ENCODE measurements around the gene ADCY3.
"Not testable (repeated sequence)": the region's sequence is repeated elsewhere in the genome, so short reads cannot be mapped to it uniquely, and the experiment has no call there.

ADCY3 gene

GRCh38 chr2:24800487-24800886 is 119.5 kb downstream of the ADCY3 start:
- DNase-seq = not testable (repeated sequence)

DNA sequence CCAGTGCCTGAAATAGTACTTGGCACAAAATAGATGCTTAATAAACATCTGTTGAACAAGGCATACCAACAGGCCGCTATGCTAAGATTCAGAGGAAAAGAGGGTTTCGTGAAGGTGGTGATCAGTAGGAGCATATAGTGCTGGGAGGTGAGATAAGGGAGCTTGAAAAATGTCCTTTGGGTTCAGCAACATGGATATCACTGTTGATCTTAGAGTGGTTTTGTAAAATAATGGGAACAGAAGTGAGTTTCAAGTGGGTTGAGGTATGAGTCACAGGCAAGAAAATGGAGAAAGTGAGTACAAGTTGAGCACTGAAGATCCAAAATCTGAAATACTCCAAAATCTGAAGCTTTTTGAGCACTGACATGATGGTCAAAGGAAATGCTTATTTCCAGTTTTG is 122.4 kb downstream of the ADCY3 start:
- DNase-seq = no peak

- DNase-seq = peak; percentile 54
Measured at GRCh38 chr2:24793761-24794435, 126.1 kb downstream of the ADCY3 start.

GRCh38 chr2:24792874-24793760 is 126.9 kb downstream of the ADCY3 start, which contains the start of the genes CENPO and PTRHD1:
TSS of gene CENPO (plus strand) at chr2:24793425. CDS start at chr2:24793920, 495 bp downstream.
TSS of gene PTRHD1 (minus strand) at chr2:24793391. CDS start at chr2:24793377, 14 bp downstream.
- peak; percentile 95 for DNase-seq

GRCh38 chr2:24792542-24792873 is 127.5 kb downstream of the ADCY3 start:
- DNase-seq = no peak

- no peak for DNase-seq
Measured at GRCh38 chr2:24791452-24791851, 128.6 kb downstream of the ADCY3 start.

GRCh38 chr2:24788816-24789215 is 131.2 kb downstream of the ADCY3 start:
- DNase-seq = no peak

- DNase-seq = no peak
Measured at GRCh38 chr2:24787532-24787931, 132.5 kb downstream of the ADCY3 start.

- DNase-seq = peak; percentile 85
Measured at GRCh38 chr2:24785671-24786321, 134.2 kb downstream of the ADCY3 start.

- no peak for DNase-seq
Measured at GRCh38 chr2:24783641-24784040, 136.4 kb downstream of the ADCY3 start.

- DNase-seq = no peak
Measured at GRCh38 chr2:24779116-24779515, 140.9 kb downstream of the ADCY3 start.

GRCh38 chr2:24774373-24774772 is 145.7 kb downstream of the ADCY3 start:
- DNase-seq = no peak

- no peak for DNase-seq
Measured at GRCh38 chr2:24771764-24772586, 148.1 kb downstream of the ADCY3 start.

DNA sequence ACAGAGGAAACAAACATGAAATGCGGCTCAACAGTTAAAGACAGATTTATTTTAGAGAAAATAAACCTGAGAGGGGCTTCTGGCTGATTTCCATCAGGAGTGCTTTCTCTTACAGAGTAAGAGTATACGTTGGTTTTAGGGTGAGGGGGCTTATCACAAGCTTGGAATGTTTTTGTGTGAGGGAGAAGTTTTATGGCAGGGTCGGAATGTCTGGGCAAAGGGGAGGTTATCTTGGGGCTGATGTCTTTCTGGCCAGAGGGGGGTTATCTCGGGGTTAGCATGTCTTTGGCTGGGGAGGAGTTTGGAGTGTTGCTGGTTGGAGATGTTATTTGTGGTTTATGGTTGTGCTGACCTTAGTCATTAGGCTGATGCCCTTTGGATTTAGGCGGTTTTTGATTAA is 149.0 kb downstream of the ADCY3 start:
- DNase-seq = no peak
